Osteocyte (in vitro differentiated cells): Measurements from ENCODE around the gene FOXM1. TPM values are rescaled to one million over a fixed set of nuclear protein-coding genes. Genes with fewer than 3 reads are reported as not detected.

ENCODE experiments used
- DNase-seq: peaks from one replicate; pipeline ENCODE4 v3.0.0; 2021; ENCODE audit warnings: mixed read lengths; ENCODE audit not compliant: unreplicated experiment; ENCODE audit errors: extremely low spot score
- H3K27ac Mint-ChIP-seq: one replicate; pipeline ENCODE4 v1.8.0; 2021; ENCODE audit warnings: mild to moderate bottlenecking, mixed read lengths; ENCODE audit not compliant: unreplicated experiment
- H3K27me3 Mint-ChIP-seq: one replicate; pipeline ENCODE4 v1.8.0; 2021; ENCODE audit warnings: mixed read lengths; ENCODE audit not compliant: unreplicated experiment
- H3K36me3 Mint-ChIP-seq: one replicate; pipeline ENCODE4 v1.8.0; 2021; ENCODE audit warnings: mixed read lengths; ENCODE audit not compliant: unreplicated experiment
- H3K4me1 Mint-ChIP-seq: one replicate; pipeline ENCODE4 v1.8.0; 2021; ENCODE audit warnings: mixed read lengths; ENCODE audit not compliant: unreplicated experiment
- H3K4me3 Mint-ChIP-seq: one replicate; pipeline ENCODE4 v1.8.0; 2021; ENCODE audit warnings: mild to moderate bottlenecking, moderate library complexity, mixed read lengths; ENCODE audit not compliant: unreplicated experiment
- H3K9me3 Mint-ChIP-seq: one replicate; pipeline ENCODE4 v1.8.0; 2021; ENCODE audit warnings: mixed read lengths; ENCODE audit not compliant: unreplicated experiment
- total RNA-seq: library from RNA; stranded (reverse); gene quantifications from 2 replicates; pipeline ENCODE4 v1.2.1, GENCODE V29; 2021
- TF ChIP-seq, protein P1 (sequence below): fragments of 200-600 bp; sonication (generic); IDR thresholded peaks from 2 replicates; pipeline ENCODE4 v1.5.0; 2021; ENCODE audit warnings: antibody characterized with exemption, mild to moderate bottlenecking, moderate library complexity

Gene FOXM1
- total RNA-seq, 1 donor from 2014 or later = 14.9 TPM

DNA sequence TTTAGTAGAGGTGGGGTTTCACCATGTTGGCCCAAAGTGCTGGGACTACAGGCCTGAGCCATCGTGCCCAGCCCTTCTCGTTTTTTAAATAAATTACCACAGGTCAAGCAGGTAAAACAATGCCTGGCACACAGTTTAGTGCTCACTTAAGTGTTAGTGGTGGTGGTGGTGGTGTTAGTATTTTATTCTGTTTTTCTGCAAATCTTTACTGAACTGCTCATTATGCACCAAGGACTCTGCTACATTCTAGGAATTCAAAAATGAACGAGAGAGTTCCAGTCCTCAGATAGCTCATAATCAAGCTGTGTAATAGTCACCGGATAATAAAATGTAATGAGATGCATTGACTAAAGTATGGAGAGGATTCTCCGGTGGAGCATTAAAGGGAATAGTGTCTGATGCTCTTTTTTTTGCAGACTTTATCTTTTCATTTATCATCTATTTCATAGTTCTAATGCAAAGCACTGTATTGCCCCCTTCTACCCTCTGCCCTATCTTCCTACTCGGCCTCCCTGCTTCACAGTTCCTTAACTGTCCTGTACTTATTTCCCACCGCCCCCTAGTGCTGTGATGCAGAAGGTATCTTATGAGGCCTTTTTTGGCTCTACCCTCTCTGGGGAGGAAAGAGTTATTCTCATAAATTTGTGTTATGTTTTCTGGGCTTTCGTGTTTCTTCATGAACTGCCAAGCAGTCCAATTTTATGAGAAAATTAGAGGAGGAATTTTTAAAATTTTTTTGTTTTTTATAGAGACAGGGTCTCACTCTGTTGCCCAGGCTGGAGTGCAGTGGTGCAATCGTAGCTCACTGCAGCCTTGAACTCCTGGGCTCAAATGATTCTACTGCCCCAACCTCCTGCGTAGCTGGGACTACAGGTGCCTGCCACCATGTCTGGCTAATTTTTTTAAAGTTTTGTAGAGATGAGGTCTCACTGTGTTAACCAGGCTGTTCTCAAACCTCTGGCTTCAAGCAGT is 63.5 kb downstream of the FOXM1 start:
- Mint-ChIP-seq H3K4me1 (peaks cover 18% of the 10 kb centered on the region), H3K27ac (peak overlapping the region; percentile 100), H3K27me3 (no peaks in the 10 kb centered on the region), H3K9me3 (no peaks in the 10 kb centered on the region), H3K36me3 (peaks cover 8% of the 10 kb centered on the region), H3K4me3 (peak overlapping the region; percentile 100)
- DNase-seq = no peak
- TF ChIP-seq, protein P1, sequence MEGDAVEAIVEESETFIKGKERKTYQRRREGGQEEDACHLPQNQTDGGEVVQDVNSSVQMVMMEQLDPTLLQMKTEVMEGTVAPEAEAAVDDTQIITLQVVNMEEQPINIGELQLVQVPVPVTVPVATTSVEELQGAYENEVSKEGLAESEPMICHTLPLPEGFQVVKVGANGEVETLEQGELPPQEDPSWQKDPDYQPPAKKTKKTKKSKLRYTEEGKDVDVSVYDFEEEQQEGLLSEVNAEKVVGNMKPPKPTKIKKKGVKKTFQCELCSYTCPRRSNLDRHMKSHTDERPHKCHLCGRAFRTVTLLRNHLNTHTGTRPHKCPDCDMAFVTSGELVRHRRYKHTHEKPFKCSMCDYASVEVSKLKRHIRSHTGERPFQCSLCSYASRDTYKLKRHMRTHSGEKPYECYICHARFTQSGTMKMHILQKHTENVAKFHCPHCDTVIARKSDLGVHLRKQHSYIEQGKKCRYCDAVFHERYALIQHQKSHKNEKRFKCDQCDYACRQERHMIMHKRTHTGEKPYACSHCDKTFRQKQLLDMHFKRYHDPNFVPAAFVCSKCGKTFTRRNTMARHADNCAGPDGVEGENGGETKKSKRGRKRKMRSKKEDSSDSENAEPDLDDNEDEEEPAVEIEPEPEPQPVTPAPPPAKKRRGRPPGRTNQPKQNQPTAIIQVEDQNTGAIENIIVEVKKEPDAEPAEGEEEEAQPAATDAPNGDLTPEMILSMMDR = peak; percentile 76

DNA sequence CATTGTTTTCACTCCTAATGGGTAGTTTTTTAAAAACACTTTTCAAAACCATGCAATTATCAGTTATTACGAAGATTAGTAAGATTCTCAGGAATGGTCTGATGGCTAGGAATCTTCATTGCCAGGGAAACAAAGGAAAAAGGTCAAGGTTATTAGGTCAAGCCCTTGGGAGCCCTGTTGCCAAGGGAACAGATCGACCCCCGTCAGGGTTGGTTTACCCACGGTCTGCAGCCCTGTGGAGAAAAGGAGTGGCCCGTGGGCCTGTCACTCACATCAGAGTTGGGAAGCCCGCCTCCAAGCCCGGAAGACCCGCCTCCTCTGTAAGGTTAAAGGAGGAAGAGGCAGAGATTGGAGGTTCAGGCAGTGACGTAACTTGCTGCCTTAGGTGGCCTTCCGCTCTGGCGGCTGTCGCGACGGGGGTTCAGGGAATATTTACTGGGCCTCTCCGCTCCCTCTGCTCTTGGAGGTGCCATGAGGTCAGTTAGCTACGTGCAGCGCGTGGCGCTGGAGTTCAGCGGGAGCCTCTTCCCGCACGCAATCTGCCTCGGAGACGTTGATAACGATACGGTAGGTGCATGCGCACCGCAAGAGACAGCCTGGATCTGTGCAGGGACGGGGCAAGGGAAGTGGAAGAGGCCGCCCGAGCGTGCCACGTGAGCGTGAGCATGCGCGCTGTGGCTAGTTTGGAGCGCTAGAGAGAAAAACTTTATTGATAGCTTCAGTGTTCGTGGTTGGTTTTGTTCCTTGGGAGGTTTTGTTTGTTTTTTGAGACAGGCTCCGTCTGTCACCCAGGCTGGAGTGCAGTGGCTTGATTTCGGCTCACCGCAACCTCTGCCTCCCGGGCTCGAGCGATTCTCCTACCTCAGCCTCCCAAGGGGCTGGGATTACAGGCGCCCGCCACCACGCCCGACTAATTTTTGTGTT is 64.4 kb downstream of the FOXM1 start, which contains the start of gene ITFG2:
TSS of gene ITFG2 (plus strand) at position 379 of the 924 bp plus-strand sequence. CDS start at position 472, 93 bp downstream.
- no peaks in the 10 kb centered on the region for H3K36me3 Mint-ChIP-seq
- DNase-seq = peak; percentile 97
- no peaks in the 10 kb centered on the region for H3K9me3 Mint-ChIP-seq
- TF ChIP-seq, protein P1 = no peak
- H3K27ac Mint-ChIP-seq = peak within 1 kb of the TSS; percentile 100
- H3K27me3 Mint-ChIP-seq = no peaks in the 10 kb centered on the region
- peak within 1 kb of the TSS; percentile 100 for H3K4me3 Mint-ChIP-seq
- H3K4me1 Mint-ChIP-seq = peaks cover 18% of the 10 kb centered on the region

DNA sequence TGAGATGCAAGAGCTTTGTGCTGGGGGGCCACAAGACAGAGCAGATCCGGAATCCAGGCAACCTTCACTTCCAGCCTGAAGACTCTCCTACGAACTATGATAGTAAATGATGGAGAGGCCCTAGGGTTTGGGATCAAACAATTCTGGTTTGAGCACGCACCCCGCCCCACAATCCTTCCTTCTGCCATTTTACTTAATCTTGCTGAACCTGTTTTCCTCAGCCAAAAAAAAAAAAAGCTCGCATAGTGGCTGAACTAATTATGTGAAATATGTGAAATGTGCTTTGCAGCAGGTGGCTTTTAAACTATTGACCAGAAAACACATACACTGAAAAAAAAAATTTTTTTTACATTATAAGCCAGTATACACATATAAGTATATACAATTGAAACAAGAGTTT is 65.2 kb downstream of the FOXM1 start:
- H3K9me3 Mint-ChIP-seq = no peaks in the 10 kb centered on the region
- H3K27ac Mint-ChIP-seq = peak overlapping the region; percentile 100
- peak overlapping the region; percentile 100 for H3K4me3 Mint-ChIP-seq
- no peaks in the 10 kb centered on the region for H3K36me3 Mint-ChIP-seq
- no peaks in the 10 kb centered on the region for H3K27me3 Mint-ChIP-seq
- no peak for DNase-seq
- TF ChIP-seq, protein P1 = no peak
- peaks cover 18% of the 10 kb centered on the region for H3K4me1 Mint-ChIP-seq

Other genes starting within 250 kb of the FOXM1 start
- gene FKBP4, start 82.2 kb downstream of the FOXM1 start, total RNA-seq = 42.1 and 43.3 TPM in 2 replicates
- 24.7 and 35.4 TPM in 2 replicates for gene ITFG2, start 64.5 kb downstream of the FOXM1 start, total RNA-seq
- 0.13 TPM in 1 of 2 replicates, not detected in the other for gene NRIP2, start 42.1 kb downstream of the FOXM1 start, total RNA-seq
- gene TEX52, start 20.1 kb downstream of the FOXM1 start, total RNA-seq = not detected in 2 replicates
- 18.8 and 24.5 TPM in 2 replicates for gene RHNO1, start within 50 bp of the FOXM1 start, total RNA-seq
- 30.8 and 31.2 TPM in 2 replicates for gene TULP3, start 13.7 kb upstream of the FOXM1 start, total RNA-seq
- 28.9 and 30.0 TPM in 2 replicates for gene TEAD4, start 82.2 kb upstream of the FOXM1 start, total RNA-seq
- gene TSPAN9, start 200.2 kb upstream of the FOXM1 start, total RNA-seq = 102 and 114 TPM in 2 replicates